ENCODE measurements around the gene ANKUB1.

Gene ANKUB1

GRCh38 chr3:149801639-149802038, 9.3 kb upstream of the ANKUB1 start:
- TF ChIP-seq MAX (IDR thresholded peaks at IDR 0.05; ENCODE audit: low read depth, low read length) (no peak), CTCF (IDR thresholded peaks at IDR 0.05; ENCODE audit: low read depth, low read length) (no peak), POLR2A (IDR thresholded peaks at IDR 0.05; ENCODE audit: extremely low read depth, insufficient read length) (no peak), MYC (IDR thresholded peaks at IDR 0.05; ENCODE audit: low read depth, low read length) (no peak)
- no peak overlapping the region for H3K4me3 ChIP-seq (ENCODE audit: low read depth, low read length)
- DNase-seq (ENCODE audit: low read depth): no peak

- DNase-seq (ENCODE audit: low read depth): no peak
- no peak overlapping the region for H3K4me3 ChIP-seq (ENCODE audit: low read depth, low read length)
- TF ChIP-seq CTCF (IDR thresholded peaks at IDR 0.05; ENCODE audit: low read depth, low read length): no peak
- no peak for TF ChIP-seq MYC (IDR thresholded peaks at IDR 0.05; ENCODE audit: low read depth, low read length)
Measured at GRCh38 chr3:149801195-149801594, 8.8 kb upstream of the ANKUB1 start.

GRCh38 chr3:149800693-149801092, 8.3 kb upstream of the ANKUB1 start:
- TF ChIP-seq POLR2A (IDR thresholded peaks at IDR 0.05; ENCODE audit: extremely low read depth, insufficient read length) (no peak), MAX (IDR thresholded peaks at IDR 0.05; ENCODE audit: low read depth, low read length) (no peak), CTCF (IDR thresholded peaks at IDR 0.05; ENCODE audit: low read depth, low read length) (no peak), MYC (IDR thresholded peaks at IDR 0.05; ENCODE audit: low read depth, low read length) (no peak)
- no peak for DNase-seq (ENCODE audit: low read depth)

GRCh38 chr3:149796026-149796425, 3.7 kb upstream of the ANKUB1 start:
- no peak for TF ChIP-seq MAX (IDR thresholded peaks at IDR 0.05; ENCODE audit: low read depth, low read length)
- TF ChIP-seq CTCF (IDR thresholded peaks at IDR 0.05; ENCODE audit: low read depth, low read length): no peak
- no peak for TF ChIP-seq POLR2A (IDR thresholded peaks at IDR 0.05; ENCODE audit: extremely low read depth, insufficient read length)
- TF ChIP-seq MYC (IDR thresholded peaks at IDR 0.05; ENCODE audit: low read depth, low read length): no peak
- H3K4me3 ChIP-seq (ENCODE audit: low read depth, low read length): no peak overlapping the region
- no peak for DNase-seq (ENCODE audit: low read depth)

More at GRCh38 chr3:149800693-149801092, 8.3 kb upstream of the ANKUB1 start:
- H3K4me3 ChIP-seq (ENCODE audit: low read depth, low read length): no peak overlapping the region

- DNase-seq (ENCODE audit: low read depth): no peak
- no peak for TF ChIP-seq MAX (IDR thresholded peaks at IDR 0.05; ENCODE audit: low read depth, low read length)
- no peak overlapping the region for H3K4me3 ChIP-seq (ENCODE audit: low read depth, low read length)
Measured at GRCh38 chr3:149790698-149791097, 1.7 kb downstream of the ANKUB1 start.

GRCh38 chr3:149790268-149790667, 2.1 kb downstream of the ANKUB1 start:
- TF ChIP-seq MAX (IDR thresholded peaks at IDR 0.05; ENCODE audit: low read depth, low read length) (no peak), CTCF (IDR thresholded peaks at IDR 0.05; ENCODE audit: low read depth, low read length) (no peak), POLR2A (IDR thresholded peaks at IDR 0.05; ENCODE audit: extremely low read depth, insufficient read length) (no peak), MYC (IDR thresholded peaks at IDR 0.05; ENCODE audit: low read depth, low read length) (no peak)
- no peak for DNase-seq (ENCODE audit: low read depth)
- no peak overlapping the region for H3K4me3 ChIP-seq (ENCODE audit: low read depth, low read length)

All from NB4 (cell line).